Metanephros (tissue), 2 donors: ENCODE results near the gene AGAP4. TPM values are rescaled to one million over a fixed set of nuclear protein-coding genes. Genes with fewer than 3 reads are reported as not detected.

Source experiments
- small RNA-seq: library from RNA; depleted of rRNA; stranded (forward); fragments of <200 nt; gene quantifications from one replicate; pipeline ENCODE3, GENCODE V24; 2014; ENCODE audit warnings: low replicate concordance
- total RNA-seq: library from RNA; depleted of rRNA; stranded (reverse); fragments of >200 nt; gene quantifications from one replicate; pipeline ENCODE4 v1.2.3, GENCODE V29; 2014

AGAP4 gene
- 32.6 TPM for total RNA-seq

GRCh38 chr10:45847400-45847799 lies at the start of gene AGAP4:
AGAP4 (minus strand) TSS chr10:45847500; CDS start chr10:45847347, 153 bp downstream.

Small RNA genes lying within 50 kb of the gene (small RNA-seq; reads per million reads assigned to genes)
- gene AC012044.1, result not detected
- gene RNA5SP310, result not detected

Other genes with a start within 250 kb of the AGAP4 start
- gene ZFAND4, start 174.7 kb downstream of the AGAP4 start, total RNA-seq, result 24.8 TPM
- 46.4 TPM for gene WASHC2C, start 120.2 kb downstream of the AGAP4 start, total RNA-seq
- gene TIMM23, start 125.0 kb upstream of the AGAP4 start, total RNA-seq, result 38.5 TPM
- 244 TPM for gene NCOA4, start 183.1 kb upstream of the AGAP4 start, total RNA-seq
- not detected for gene MSMB, start 198.8 kb upstream of the AGAP4 start, total RNA-seq